NCI-H2107 treated with DMSO at 0.1 percent for 48 hours (cell line): ENCODE results near the gene FAM110C.
A peak's percentile ranks its signal among the peaks of the same experiment; 100 is the strongest.
"Not testable (repeated sequence)": the region's sequence is repeated elsewhere in the genome, so short reads cannot be mapped to it uniquely, and the experiment has no call there.

Experiments
- DNase-seq: peaks from one replicate; lab custom pipeline; 2025; ENCODE audit not compliant: unreplicated experiment; lab: John Stamatoyannopoulos, UW

Gene FAM110C

GRCh38 chr2:44748-45341 lies 1.5 kb downstream of the FAM110C start:
- DNase-seq, result no peak

DNA sequence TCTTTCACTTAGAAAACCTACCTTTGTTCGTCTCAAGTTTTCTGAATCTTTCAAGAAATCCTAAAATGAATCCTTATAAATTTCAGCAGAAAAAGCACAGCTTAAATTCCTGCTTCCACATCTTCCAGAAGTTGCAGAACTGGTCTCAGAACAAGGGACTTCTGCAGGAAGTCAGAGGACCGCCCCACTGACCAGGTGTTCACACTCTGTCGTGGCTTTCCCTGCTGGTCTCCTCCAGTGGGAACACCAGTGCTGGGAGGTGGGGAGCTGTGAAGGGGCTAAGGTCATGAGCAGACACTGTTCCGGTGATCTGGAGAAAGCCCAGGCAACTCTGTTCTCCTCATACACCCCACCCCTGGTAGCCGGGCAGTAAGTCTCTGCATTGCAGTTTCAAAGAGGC lies 3.5 kb downstream of the FAM110C start:
- no peak for DNase-seq

DNA sequence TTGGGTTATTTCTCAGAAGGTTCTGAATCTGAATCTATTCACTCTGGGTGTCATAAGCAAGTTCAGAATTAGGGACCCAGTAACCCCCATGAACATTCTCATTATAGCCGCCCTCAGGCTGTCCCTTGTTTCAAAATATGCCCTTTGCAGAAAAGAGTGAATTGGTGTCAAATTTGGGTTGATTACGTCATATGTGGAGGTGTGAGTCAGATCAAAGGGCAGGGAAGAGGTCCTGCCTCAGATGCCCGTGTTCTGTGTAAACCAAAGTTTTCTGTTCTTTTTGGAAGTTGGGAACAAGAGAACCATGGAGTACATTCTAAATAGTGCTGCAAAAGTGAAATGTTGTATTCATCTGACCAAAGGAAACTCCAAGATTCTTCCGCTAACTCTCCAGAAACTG lies 5.8 kb downstream of the FAM110C start:
- no peak for DNase-seq

GRCh38 chr2:38155-38554 lies 8.2 kb downstream of the FAM110C start:
- no peak for DNase-seq

DNA sequence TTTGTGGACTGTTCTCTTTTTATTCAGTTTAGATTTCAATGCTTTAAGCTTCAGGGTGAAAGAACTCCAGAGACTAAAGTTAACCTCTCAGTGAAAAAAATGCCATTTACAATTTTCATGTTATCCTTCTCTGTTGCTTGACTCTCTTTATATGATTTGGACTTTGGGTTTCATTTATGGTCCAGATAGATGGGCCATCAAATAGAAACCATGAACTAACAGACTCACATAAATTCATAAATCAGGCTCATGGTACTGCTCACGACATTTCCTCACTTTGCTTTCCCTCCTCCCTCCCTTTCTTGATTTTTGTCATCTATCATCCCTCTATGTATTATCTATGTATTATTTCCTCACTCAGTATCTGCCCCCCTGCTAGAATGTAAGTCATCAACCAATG lies 10.0 kb downstream of the FAM110C start:
- no peak for DNase-seq

GRCh38 chr2:35852-36251 lies 10.5 kb downstream of the FAM110C start:
- no peak for DNase-seq

DNA sequence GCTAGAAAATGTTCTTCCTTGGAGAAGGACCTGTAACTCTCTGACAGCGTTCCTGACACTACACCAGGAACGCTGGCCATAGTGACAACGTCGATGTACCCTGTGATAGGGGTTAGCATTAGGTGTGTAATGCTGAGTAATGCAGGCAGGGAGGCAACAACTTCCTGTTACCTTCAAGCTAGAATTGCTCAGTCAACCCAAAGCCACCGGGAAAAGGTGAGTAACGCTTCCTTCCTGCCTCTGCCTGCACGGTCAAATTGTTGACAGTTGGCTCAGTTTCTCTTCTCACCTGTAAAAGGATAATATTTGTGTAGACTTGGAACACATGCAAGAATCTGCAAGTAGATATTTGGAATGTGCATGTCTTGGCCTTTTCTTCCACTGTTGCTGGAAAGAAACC lies 12.7 kb downstream of the FAM110C start:
- DNase-seq, result no peak

GRCh38 chr2:32068-32467 lies 14.2 kb downstream of the FAM110C start:
- no peak for DNase-seq

DNA sequence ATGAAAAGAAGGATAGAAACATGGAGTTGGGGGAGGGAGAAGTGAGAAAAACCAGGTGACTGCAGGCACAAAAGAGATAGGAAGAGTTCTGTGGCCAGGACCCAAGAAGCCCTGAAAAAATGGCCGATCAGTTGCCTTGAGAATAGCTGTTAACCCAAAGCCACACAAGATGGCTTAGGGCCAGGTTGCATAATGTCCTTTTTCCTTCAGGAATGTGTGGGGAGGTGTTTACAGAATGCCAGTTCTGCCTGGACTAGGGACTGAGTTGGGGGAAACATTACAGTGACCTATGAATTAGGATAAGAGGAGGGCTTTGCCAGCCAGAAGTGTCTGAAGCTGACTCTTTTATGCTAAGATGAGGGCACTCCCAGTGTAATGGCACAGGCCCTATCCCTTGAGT lies 17.1 kb downstream of the FAM110C start:
- no peak for DNase-seq

DNA sequence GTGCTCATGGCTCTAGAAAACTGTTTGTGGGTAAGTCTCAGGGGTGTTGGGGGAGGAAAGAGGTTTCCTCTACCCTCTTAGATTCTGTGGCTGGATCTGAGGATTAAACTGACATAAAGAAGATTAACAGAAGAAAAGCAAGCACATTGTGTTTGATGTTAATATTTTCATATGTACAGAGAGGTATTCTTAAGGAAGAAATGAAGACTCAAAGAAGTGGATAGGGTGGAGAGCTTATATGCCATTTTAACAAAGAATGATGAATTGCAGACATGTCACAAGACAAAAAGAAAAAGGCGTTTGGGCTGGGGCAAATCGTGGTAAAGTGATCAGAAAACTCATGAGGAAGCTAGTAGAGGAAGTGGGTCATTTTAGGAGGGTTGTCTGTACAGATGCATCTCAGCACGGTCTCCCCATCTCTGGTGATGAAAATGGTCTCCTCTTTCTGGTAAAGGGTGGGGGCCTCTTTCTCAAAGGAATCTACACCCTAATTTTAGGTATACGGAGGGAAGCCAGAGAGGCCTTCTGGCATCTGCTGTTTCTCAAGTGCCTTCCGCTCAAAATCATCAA lies 17.8 kb downstream of the FAM110C start:
- DNase-seq, result no peak

- DNase-seq, result peak; percentile 16
These were observed 19.4 kb downstream of the FAM110C start for GRCh38 chr2:26891-27290.

DNA sequence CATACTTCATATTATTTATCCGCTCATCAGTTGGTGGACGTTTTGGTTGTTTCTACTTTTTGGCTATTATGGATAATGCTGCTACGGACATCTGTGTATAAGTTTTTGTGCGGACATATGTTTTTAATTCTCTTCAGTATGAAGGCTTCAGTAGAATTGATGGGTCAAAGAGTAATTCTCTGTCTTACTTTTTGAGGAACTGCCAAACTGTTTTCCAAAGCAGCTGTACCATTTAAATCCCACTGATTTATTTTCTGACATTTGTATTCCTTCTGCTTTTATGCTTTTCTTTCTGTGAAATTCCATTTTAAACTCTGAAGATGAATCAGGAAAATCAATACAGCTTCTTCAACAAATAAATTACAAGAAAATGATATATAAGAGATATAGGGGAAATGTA lies 20.8 kb downstream of the FAM110C start:
- DNase-seq, result no peak

DNA sequence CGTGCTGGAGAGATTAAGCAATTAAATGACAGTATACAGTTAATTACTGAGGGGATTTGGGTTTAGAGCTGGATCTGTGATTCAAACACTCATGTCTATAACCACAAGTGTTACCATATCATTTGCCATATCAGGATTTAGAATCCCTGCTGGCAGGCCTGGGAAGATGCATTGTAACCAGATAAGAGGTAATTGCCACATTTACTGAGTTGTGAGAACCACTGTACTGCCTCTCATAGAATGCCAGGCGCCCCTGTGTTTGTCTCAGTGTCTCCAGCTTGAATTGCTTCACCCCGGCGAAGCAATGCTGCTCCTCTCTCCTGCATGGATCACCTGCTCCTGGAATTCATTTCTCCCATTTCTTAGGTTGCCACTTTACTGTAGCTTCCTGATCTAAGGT lies 21.7 kb downstream of the FAM110C start:
- DNase-seq, result peak; percentile 55

DNA sequence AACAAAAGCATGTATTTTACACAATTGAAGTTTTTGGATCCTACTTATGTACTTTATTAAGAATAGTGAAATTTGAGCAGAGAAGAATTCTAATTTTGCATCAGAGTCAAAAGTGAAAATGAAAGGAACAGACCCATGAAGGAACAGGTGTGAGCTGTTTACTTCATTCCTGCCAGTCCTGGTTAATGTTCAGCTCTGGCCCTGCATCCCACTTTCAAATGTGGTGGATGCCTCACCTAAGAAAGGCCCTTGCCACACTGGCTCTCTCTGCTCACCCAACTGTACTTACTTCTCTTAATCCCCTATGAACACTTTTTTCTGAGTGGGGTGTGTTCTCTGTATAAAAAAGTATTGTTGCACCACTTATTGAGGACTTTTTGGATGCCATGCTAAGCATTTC lies 22.2 kb downstream of the FAM110C start:
- peak; percentile 59 for DNase-seq

GRCh38 chr2:23283-23682 lies 23.0 kb downstream of the FAM110C start:
- no peak for DNase-seq

DNA sequence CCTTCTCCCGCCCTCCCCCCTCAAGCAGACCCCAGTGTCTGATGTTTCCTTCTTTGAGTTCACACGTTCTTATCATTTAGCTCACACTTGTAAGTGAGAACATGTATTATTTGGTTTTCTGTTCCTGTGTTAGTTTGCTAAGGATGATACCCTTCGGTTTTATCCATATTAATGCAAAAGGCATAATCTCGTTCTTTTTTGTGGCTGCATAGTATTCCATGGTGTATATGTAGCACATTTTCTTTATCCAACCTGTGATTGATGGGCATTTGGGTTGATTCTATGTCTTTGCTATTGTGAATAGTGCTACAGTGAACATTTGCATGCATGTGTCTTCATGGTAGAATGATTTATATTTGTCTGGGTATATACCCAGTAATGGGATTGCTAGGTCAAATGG lies 24.1 kb downstream of the FAM110C start:
- not testable (repeated sequence) for DNase-seq

DNA sequence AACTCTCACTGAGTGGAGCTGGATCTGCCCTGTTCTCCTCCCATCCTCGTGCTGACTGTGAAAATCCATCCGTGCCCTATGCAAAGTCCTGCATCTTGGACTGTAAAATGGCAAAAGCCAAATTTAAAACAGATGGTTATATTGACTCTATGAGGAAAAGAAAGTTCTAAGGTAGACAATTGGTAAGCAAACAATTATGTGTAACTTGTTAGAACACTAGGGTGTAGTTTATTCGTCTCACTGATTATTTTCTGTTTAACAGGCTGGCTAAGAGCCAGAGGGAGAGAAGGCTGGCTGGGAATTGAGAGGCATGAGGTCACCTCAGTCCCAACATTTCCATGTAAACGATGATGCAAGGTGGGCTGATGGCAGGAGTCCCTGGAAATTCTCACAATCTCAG lies 26.0 kb downstream of the FAM110C start:
- DNase-seq, result not testable (repeated sequence)

DNA sequence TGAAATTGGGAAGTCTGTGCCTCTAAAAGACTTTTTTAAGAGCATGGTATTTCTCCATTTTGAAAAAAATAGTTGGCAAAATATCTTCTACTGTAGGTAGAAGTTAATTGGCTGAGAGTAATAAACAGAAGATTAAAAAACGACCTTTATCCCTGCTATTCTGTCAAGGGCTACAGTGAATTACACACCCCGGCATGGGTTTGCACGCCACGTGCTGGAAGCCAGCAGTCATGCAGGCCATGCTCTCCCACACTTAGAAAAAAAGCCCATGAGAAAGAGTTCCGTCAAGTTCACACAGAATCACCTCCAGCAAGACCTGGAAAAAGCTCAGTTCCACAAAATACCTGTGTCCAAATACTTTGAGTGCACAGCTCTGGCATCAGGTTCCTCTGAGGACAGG lies 26.8 kb downstream of the FAM110C start:
- DNase-seq, result no peak

DNA sequence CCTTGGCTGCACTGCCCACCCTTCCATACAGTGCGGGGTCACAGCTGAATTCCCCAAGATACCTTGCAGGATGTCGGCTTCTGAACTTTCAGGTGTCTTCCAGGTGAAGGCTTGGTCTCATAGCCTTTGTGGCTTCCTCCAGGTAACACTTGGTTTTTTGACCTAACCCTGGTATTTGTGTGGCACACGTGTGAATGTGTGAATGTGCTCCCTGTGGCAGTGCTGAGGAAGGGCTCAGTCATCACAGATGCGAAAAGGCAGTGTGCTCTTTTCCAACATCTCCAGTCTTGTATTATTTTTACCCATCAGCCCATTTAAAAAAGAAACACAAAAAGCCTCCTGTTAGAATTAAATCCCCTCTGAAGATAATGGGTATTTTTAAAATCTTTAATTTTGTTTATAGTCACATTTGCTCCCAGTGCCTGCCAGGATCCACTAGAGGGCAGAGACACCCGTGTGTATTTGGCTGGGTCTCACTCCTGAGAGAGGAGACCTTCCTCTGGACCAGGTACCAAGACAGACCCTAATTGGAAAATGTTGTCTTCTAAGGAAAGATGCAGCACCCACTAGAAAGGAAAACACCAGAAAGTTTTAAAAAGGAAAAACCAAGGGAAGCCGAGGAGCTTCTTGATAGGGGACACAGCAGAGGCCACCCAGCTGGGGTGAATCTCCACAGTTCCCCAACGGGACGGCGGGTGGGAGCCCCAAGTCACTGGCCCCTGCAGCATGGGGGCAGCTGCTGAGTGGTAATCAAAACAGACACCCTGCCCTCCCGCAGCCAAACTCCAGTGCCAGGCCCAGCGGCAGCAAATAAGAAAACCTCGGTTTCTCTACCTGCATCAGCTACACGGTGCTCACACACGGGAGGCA lies 27.7 kb downstream of the FAM110C start:
- DNase-seq, result no peak

- not testable (repeated sequence) for DNase-seq
These were observed 30.4 kb downstream of the FAM110C start for GRCh38 chr2:15916-16315.

GRCh38 chr2:11248-11941 lies 34.9 kb downstream of the FAM110C start:
- DNase-seq, result no peak
